ENCODE results near the gene CEP63.

CEP63 gene

DNA sequence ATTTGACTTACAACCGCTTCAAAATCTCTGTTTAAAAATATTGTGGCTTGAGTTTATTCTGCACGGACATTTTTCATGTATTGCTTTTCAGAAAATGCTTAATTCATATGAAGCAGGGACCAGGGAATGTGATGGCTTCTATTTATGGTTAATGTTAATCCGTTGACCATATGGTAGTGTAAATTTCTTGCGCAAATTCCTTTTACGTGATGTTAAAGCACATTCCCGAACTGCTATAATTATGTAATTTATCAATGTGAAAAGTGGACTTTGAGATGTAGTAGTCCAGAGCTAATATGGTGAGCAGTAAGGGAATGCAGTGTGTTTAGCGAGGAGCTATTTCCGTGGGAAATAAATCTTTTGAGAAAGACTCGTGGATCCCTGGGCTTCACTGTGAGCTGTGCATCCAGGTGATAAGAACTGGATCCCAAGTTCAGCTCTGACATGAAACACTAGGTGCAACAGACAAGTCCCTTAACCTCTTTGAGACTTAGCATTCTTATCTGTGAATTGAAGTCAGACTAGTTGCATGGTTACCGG is 27.4 kb upstream of the CEP63 start:
- TF ChIP-seq, protein P1, sequence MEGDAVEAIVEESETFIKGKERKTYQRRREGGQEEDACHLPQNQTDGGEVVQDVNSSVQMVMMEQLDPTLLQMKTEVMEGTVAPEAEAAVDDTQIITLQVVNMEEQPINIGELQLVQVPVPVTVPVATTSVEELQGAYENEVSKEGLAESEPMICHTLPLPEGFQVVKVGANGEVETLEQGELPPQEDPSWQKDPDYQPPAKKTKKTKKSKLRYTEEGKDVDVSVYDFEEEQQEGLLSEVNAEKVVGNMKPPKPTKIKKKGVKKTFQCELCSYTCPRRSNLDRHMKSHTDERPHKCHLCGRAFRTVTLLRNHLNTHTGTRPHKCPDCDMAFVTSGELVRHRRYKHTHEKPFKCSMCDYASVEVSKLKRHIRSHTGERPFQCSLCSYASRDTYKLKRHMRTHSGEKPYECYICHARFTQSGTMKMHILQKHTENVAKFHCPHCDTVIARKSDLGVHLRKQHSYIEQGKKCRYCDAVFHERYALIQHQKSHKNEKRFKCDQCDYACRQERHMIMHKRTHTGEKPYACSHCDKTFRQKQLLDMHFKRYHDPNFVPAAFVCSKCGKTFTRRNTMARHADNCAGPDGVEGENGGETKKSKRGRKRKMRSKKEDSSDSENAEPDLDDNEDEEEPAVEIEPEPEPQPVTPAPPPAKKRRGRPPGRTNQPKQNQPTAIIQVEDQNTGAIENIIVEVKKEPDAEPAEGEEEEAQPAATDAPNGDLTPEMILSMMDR (IDR thresholded peaks at IDR 0.05; ENCODE audit: low read length, missing control alignments) = no peak
- H3K4me3 ChIP-seq (replicated peaks; ENCODE audit: low read depth, low read length) = no peak overlapping the region
- no peak for DNase-seq (ENCODE audit: low read depth)

DNA sequence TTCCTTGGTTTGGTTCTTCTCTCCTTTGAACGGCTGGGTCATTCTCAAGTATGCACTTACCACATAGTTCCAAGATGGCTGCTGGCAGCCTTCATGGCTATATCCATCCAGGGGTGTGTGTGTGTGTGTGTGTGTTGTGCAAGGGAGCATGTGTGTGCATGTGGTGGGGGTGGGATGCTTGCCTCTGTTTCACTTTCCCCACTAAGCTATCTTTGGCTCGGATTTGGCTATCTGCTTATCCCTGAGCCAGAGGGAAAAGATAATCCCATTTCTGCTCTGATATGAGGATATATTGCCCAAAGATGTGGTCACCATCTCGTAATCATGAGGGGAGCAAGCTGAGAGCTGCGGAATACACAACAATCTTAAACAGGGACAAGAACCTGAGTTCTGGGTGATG is 26.3 kb upstream of the CEP63 start:
- TF ChIP-seq, protein P1 (IDR thresholded peaks at IDR 0.05; ENCODE audit: low read length, missing control alignments) = no peak
- H3K4me3 ChIP-seq (replicated peaks; ENCODE audit: low read depth, low read length) = no peak overlapping the region
- no peak for DNase-seq (ENCODE audit: low read depth)

DNA sequence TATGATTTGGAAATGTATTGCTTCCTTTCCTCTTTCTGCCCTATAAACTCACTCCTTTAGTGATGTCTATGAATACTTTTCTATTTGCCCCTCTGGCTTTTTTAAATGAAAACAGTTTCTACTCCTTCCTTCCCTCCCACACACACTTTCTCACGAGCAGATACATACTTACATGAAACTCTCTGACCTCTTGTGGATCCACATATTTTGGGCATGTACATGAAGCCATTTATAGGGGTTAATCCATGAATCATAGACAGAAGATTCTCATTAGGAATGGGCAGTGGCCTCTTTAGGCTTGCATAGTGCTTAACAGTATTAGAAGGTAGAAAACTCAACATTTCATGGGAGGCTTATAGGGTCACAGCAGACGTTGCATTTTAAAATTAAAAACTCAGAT is 24.9 kb upstream of the CEP63 start:
- DNase-seq (ENCODE audit: low read depth) = peak; percentile 59
- TF ChIP-seq, protein P1 (IDR thresholded peaks at IDR 0.05; ENCODE audit: low read length, missing control alignments) = no peak
- no peak overlapping the region for H3K4me3 ChIP-seq (replicated peaks; ENCODE audit: low read depth, low read length)

DNA sequence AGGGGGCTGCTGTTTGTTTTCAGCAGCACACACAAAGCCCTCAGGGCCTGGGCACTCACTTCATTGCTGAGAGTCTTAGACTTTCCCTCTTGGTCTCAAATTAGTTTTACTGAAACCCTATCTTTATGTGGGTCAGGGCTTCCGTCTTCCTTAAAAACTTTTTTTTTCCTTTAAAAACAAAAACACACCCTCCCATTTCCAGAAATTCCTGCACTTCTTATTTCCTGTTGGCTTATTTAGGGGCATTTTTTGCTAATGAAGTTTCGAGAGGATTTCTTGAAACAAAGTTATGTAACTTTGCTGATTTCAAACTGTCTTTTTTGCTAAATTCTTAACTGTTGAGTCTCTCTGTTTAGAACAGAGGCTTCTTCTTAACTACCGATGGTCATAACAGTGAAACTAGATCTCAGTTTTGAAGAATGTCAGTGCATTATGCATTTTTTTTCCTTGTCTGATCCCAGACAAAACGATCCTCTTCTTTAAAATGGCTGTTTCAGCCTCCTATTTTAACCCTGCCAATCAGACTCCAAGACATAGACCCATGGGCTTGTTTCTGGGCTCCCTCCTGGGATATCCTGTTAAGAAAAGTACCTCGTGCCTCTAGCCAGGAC is 23.4 kb upstream of the CEP63 start:
- DNase-seq (ENCODE audit: low read depth) = peak; percentile 66
- TF ChIP-seq, protein P1 (IDR thresholded peaks at IDR 0.05; ENCODE audit: low read length, missing control alignments) = no peak
- H3K4me3 ChIP-seq (replicated peaks; ENCODE audit: low read depth, low read length) = no peak overlapping the region

DNA sequence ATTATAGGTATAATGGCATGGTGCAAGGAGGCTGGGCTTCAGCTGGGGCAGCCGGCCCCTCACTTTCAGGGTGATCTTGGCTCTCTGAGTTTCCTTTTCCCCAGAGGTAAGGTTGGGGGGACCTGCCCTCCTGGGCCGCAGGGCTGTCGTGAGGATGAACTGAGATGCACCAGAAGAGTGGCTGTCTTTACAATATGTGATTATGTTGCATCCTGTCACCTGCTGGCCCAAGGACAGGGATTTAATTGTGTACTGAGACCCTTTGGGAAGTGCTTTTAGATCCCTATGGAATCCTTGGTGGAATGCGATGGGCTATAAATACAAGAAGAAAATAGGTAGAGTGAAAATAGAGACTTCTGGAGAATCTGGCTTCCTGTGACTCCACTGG is 22.2 kb upstream of the CEP63 start:
- TF ChIP-seq, protein P1 (IDR thresholded peaks at IDR 0.05; ENCODE audit: low read length, missing control alignments) = no peak
- H3K4me3 ChIP-seq (replicated peaks; ENCODE audit: low read depth, low read length) = no peak overlapping the region
- no peak for DNase-seq (ENCODE audit: low read depth)

DNA sequence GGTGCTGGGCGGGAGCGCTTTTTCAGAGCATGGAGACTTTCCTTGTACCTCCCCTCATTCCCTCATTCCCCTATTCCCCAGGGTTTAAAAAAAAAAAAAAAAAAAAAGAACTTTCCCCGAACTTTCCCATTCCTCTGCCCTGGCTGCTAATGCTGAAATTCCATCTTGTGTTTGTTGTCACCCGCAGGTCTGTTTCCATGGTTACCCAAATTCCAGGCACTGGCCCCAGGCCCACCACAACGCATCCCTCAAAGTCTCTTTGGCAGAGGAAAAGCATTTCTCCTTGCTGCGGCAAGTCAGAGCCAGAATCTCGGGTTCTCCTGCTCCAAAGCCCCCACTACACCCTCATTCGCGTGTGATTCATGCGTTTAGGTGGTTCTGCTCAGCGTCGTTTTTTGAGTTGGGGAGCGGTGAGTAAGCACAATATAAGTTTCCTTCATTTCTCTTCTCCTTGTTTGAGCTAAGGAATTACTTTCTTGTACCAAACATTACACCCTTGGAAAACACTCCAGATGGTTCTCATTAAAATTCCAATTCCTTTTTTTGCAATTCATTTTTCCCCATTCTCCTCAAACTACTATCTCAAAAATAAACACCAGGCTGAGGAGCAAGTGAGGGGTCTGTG is 21.7 kb upstream of the CEP63 start:
- H3K4me3 ChIP-seq (replicated peaks; ENCODE audit: low read depth, low read length) = no peak overlapping the region
- TF ChIP-seq, protein P1 (IDR thresholded peaks at IDR 0.05; ENCODE audit: low read length, missing control alignments) = no peak
- peak; percentile 96 for DNase-seq (ENCODE audit: low read depth)
